Gastroesophageal sphincter (tissue), 3 donors: Measurements from ENCODE around the gene RPL10.

ENCODE experiments used
- EP300 ChIP-seq: sonication (generic); formaldehyde crosslinking; IDR thresholded peaks from one replicate; pipeline ENCODE4 v1.6.1; 2017; ENCODE audit warnings: antibody characterized with exemption, mild to moderate bottlenecking
- POLR2A ChIP-seq, 2 donors: fragments of 450-650 bp; IDR thresholded peaks; one replicate each; pipeline ENCODE4 v1.6.1; 2017; ENCODE audit warnings: antibody characterized with exemption in 2 of 2, mild to moderate bottlenecking in 2 of 2, moderate library complexity in 1 of 2
- POLR2AphosphoS5 ChIP-seq: sonication (generic); formaldehyde crosslinking; IDR thresholded peaks from one replicate; pipeline ENCODE4 v1.6.1; 2017; ENCODE audit warnings: antibody characterized with exemption
- TF ChIP-seq, protein P1 (sequence below), 4 experiments: fragments of 200-600 bp in 2 of 4; fragments of 450-650 bp in 2 of 4; sonication (generic) in 1 of 4; IDR thresholded peaks; one replicate each; pipeline ENCODE4 v1.5.1; 2017 to 2019; ENCODE audit warnings: antibody characterized with exemption in 4 of 4, mild to moderate bottlenecking in 2 of 4, moderate library complexity in 2 of 4

DNA sequence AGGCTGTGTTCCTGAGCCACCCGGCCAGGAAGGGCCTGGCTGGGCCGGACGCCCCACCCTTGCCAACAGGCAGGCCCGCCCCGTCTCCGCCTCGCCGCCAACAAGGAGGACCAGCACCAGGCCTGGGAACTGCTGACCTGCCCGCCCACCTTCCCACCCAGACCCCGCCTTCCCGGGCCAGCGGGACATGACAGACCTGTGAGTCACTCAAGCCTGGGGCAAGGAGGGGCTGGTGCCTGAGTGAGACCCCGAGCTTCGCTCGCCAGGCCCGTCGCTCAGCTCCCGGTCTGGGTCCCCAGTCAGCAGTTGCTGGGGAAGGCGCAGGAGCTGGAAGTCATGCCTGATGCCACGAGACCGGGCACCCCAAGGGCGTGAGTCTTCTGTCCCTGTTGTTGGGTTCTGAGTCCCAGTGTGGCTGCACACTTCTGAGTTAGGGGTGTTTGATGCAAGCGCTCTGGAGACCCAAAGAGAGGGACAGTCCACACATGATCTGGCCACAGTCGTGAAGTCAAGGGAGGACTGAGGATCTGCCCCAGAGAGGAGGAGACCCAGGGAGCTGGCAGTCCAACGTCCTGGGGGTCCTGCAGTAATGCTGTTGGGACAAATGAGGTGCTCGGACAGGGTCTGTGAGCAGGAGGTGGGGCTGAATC lies 11.2 kb downstream of the RPL10 start, which contains the start of gene DNASE1L1:
- TF ChIP-seq, protein P1, sequence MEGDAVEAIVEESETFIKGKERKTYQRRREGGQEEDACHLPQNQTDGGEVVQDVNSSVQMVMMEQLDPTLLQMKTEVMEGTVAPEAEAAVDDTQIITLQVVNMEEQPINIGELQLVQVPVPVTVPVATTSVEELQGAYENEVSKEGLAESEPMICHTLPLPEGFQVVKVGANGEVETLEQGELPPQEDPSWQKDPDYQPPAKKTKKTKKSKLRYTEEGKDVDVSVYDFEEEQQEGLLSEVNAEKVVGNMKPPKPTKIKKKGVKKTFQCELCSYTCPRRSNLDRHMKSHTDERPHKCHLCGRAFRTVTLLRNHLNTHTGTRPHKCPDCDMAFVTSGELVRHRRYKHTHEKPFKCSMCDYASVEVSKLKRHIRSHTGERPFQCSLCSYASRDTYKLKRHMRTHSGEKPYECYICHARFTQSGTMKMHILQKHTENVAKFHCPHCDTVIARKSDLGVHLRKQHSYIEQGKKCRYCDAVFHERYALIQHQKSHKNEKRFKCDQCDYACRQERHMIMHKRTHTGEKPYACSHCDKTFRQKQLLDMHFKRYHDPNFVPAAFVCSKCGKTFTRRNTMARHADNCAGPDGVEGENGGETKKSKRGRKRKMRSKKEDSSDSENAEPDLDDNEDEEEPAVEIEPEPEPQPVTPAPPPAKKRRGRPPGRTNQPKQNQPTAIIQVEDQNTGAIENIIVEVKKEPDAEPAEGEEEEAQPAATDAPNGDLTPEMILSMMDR (IDR thresholded peaks at IDR 0.05) = no peak
- TF ChIP-seq POLR2AphosphoS5 = no peak
- TF ChIP-seq POLR2A (IDR thresholded peaks at IDR 0.05) = no peak
- TF ChIP-seq EP300 = no peak
